HG02759 (cell line): ENCODE data around the gene DUSP1.

Experiments used
- ATAC-seq: cut with Tn5 transposase; IDR thresholded peaks from one replicate; pipeline ENCODE4 v1.9.1; 2021; ENCODE audit warnings: mild to moderate bottlenecking, moderate library complexity; ENCODE audit not compliant: unreplicated experiment

DUSP1 gene

GRCh38 chr5:172782169-172783039 lies 11.4 kb upstream of the DUSP1 start:
- no peak for ATAC-seq

DNA sequence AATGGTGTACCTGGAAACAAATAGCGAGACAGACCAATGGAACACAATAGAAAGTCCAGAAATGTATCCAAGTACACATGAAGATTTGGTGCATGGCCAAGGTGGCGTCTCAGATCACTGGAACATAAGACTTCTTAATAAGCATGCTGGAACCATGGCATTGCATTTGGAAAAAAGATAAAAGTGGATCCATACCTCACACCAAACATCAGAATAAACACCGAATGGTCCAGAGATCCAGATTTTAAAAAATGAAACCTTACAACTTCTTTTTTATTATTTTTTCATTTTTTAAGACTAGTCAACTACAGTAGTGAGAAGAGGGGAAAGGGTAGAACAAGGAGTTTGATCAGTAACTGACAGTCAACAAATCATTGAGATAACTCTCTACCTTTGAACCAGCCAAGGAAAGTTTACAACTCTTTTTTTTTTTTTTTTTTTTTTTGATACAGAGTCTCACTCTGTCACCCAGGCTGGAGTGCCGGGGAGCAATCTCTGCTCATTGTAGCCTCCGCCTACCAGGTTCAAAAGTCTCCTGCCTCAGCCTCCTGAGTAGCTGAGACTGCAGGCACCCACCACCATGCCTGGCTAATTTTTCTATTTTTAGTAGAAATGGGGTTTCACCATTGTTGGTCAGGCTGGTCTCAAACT lies 8.8 kb upstream of the DUSP1 start:
- ATAC-seq = no peak

DNA sequence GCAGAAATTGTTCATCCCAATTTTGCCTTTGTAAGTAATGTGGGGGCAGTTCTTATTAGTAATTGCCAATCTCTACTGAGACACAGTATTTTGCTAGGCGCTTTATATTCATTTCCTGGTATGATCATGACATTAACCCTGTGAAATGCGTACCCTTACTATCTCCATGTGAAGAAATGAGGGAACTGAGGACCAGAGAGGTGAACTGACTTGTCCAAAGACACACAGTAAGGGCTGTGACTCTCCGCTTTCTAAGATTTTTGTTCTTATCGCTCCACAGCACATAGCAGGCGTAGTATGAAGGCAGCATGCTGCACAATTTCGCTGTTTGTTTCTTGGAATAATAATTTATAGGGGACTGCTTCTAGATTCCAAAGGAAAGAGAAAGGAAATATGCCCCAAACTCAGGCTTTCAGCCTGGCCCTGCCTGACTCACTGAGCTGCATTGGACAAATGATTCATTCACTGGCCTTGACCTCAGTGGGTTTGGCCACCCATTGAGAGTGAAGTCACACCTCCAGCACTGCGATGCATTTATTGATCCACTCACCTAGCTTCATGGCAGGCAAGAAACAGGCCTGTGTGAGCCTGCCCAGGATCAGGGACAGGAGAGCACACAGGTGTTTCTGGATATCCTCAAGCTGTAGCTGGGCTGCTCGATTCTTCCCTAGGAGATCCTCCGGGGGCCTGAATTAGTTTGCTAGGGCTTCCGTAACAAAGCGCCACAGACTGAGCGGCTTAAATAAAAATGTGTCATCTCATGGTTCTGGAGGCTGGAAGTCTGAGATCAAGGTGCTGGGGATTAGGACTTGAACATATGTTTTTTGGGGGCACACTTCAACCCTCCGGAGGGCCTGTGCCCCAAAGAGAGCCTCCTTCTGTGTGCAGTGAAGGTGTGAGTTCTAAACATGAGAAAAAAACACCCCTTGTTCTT lies 7.2 kb upstream of the DUSP1 start:
- peak; percentile 17 for ATAC-seq

- no peak for ATAC-seq
These were observed 5.2 kb upstream of the DUSP1 start for GRCh38 chr5:172776235-172776594.

DNA sequence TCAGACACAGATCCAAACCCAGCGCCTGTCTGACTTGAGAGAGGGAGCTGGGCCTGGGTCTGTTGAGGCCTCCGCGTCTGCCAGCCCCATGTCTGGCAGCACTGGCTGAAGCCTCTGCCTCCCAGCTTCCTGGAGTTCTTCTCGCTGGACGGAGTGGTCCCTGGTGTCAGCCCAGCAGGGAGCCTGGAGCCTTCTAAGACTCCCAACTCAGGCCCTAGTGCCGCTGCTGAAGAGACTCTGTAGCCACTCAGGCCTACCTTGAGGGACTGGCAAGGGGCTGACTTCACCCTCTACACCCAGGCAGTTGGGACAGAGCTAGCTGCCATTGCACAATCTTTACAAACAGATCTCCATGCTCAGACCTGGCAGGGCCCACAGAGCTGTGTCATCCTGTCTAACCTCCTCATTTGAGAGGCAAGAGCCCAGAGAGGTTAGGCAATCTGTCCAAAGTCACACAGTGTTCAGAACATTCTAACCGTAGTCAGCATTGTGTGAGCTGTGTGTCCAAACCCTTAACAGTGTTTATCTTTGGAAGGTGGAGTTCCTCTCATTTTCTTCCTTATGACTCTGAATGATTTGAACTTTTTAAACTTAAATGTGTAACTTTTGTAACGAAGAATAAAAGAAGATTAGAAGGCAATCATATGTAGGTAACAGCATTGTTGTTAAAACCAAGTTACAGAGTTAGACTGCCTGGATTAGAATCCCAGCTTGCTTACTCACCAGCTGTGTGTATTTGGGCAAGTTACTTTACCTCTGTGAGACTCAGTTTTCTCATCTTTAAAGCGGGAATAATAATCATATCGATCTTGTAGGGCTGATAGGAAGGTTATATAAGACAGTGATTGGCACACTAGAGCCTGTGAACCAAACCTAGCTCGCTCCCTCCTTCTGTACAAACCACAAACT lies 4.6 kb upstream of the DUSP1 start:
- no peak for ATAC-seq

DNA sequence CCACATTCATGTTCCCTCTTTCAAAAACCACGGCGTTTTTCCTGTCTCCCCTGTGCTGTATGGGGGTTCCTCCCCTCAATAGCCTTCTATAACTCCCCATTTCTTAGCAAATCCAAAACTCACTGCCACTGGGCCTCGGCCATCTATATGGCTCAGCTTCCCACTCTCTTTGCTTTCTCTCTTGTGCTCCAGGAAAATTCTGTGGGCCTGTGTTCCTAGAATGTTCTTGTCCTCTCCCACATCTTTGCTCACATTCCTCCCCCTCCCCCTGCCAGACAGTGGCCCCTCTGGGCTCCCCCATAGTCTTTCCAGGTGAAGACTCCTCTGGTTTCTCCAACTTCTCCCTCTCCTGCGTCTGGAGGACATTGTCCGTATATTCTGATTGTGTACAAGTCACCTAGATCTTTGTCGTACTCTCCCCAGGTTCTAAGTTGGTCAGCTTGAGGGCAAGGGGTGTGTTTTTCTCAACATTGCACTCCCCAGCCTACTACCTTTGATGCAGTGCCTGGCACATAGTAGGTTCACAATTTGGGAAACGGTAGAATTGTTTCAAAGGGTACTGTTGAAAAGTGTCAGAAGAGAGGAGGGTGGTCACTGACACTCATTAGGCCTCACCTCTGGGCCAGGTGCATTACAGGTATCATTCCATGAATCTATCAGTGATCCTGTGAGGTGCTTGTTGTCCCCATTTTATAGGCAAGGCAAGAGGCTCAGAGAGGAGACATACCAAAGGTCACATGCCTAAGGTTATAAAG lies 3.7 kb upstream of the DUSP1 start:
- no peak for ATAC-seq

DNA sequence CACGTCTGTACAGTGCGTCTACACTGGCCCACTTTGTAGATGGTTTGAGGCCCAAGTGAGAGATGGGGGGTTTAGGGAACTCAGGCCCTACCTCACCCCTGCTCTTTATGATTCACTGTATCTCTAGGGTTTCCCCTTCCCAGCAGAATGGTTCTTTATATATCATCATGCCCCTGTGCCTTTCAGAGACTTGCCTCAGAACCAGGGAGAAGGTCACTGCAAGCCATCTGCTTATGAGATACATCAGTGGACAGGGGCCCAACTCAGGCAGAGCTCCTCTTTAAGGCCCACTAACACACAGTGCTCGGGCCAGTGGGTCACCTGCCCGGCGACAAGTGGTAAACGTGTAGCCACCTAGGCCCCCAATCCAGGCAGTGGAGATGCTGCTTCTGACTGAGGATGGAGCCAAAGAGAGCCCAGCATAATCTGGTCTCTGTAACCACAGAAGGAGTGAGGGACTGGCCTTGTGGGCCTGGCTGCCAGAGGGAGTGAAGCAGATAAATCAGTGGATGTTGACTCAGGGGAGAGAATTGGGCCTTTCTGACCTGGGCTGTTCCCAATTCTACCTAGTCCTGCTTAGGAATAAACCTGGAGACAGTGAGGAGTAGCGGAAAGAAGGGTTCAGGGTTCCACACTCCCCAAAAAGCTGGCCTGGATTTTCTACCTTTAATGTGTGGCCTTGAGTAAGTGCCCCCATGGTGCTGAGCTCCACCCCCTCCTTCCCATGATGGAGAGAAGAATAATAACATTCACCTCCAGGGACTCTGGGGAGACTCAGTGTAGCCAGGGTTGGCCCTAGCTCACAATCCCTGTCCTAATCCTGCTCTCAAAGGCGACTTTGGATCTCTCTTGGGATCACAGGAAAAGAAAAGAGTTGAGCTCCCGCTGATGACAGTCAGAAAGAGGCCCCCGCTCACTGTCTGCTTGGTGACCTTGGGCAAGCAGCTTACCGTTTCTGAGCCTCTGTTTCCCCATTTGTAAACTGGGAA lies 2.8 kb upstream of the DUSP1 start:
- ATAC-seq = no peak

DNA sequence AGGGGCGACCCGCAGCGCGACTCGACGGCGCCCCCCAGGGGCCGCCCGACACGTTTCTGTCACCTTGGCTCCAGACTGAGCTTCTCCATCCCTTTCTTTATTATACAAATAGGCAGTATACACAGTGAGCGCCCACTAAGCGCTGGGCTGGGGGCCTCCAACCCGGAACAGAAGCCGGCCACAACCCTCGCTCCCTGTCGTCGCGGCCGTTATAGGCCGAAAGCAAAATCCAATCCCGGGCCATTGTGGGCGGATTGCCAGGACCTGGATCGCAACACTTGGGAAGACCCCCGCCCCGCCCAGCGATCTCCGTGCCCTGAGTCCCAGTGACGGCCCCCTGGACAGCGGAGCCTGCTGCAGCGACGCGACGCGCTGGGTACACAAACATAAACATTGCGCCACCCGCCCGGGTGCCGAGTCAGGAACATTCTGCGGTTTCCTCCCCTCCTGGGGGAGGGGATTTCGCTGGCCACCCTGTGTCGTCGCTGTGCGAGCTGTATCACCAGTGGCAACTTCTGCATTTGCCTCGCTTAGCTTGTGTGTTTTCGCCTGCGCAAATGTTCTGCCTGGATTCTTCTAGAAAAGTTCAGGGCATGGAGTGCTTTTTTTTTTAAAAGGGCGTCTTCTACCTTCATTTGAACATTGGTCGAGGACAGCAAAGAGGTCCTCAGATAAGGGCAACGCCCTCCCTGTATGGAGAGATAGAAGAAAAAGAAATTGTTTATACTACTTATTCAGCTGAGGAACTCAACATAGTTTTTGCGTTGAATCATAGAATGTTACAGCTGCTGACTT lies 1.3 kb upstream of the DUSP1 start:
- ATAC-seq = peak; percentile 30

GRCh38 chr5:172771439-172772111 lies 580 bp upstream of the DUSP1 start:
- no peak for ATAC-seq

DNA sequence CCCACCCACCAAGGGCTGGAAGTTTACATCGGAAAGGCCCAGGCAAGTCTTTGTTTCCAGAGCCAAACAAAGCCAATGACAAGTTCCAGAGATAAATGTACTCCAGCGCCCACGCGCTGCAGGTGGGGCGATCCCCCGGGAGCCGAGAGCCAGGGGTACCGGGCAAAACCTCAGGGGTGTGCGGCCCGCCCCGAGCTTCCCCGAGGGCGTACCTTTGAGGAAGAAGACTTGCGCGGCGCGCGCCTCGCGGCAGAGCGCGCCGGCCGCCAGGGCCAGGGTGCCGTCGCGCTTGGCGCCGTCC lies 671 bp downstream of the DUSP1 start:
- ATAC-seq = no peak

- ATAC-seq = no peak
These were observed 1.2 kb downstream of the DUSP1 start for GRCh38 chr5:172769616-172770373.

- ATAC-seq = no peak
These were observed 1.7 kb downstream of the DUSP1 start for GRCh38 chr5:172769342-172769615.

- ATAC-seq = no peak
These were observed 2.2 kb downstream of the DUSP1 start for GRCh38 chr5:172768573-172769341.

- no peak for ATAC-seq
These were observed 2.9 kb downstream of the DUSP1 start for GRCh38 chr5:172768098-172768572.

- no peak for ATAC-seq
These were observed 4.5 kb downstream of the DUSP1 start for GRCh38 chr5:172766287-172767108.
